Stimulated activated CD4-positive, alpha-beta T cell treated with anti-CD3 and anti-CD28 coated beads, Interleukin-1b, Interleukin-23, amount 100 ng/mL, for 4 hours (primary cell): Measurements from ENCODE around the gene ZSCAN30.
A peak's percentile ranks its signal among the peaks of the same experiment; 100 is the strongest.

Experiments used
- DNase-seq, 2 donors: peaks; one replicate each; pipeline ENCODE4 v3.0.0-alpha.2; 2020; ENCODE audit warnings: low read depth in 2 of 2

ZSCAN30 gene

DNA sequence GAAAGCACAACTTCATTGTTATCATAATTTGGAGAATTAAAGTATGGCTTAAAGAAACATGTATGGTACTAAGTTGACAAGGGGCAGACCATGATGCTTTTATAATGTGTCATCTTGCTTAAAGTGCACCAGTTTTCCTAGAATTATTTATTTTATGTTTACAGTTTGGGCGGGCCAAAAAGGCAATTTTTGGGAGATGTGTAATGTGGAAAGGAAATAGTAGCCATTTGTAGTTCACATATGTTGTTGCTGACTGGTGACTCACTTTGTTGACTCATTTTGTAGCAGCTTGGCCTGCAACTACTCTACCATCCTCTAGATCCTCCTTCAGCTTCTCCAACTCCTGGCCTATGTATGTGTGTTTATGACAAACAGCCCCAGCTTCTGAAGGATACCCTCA, 7.7 kb downstream of the ZSCAN30 start:
- DNase-seq = no peak

DNA sequence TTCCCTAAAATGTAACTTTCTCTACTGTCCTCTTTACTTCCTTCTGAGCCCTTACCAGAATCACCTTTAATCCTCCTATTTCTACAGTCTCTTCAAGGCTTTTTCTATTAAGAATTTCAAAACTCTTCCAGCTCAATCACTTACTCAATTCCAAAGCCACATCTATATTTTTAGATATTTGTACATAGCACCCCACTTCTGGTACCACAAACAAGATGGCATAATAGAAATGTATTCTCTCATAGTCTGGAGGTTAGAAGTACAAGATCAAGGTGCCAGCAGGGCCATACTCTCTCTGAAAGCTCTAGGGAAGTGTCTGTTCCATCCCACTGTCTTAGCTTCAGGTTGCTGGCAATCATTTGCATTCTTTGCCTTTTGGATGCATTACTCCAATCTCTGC, 11.1 kb downstream of the ZSCAN30 start:
- no peak for DNase-seq

DNA sequence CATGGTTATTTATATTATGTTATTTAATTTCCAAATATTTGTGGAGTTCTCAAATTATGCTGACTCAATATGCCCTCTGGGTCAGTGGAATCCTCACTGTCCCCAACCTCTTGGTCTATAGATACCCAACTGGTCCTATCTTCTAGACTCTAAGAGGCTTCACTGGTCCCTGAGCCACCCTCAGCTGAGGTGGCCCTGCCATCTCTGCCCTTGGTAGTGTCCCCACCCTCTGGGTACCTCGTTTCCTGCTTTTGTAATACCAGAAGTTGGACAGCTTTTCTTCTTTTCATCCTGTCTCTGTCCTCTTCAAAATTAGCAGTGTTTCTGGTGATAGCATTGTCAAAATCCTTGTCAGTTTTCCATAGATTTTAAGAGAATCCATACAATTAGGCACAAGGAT, 11.9 kb downstream of the ZSCAN30 start:
- DNase-seq = no peak

DNA sequence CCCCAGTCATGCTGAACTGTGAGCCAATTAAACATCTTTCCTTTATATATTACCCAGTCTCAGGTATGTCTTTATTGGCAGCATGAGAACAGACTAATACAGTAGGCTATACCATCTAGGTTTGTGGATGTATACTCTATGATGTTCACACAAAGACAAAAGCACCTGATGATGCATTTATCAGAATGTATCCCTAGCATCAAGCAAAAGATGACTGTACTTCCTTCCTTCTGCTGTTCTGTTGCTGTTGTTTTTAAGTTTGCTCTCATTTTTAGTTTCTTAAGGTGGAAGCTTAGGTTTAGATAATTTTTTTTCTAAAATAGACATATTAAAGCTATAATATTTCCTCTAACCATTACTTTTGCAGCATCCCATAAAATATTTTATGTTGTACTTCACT, 12.4 kb downstream of the ZSCAN30 start:
- DNase-seq = no peak

DNA sequence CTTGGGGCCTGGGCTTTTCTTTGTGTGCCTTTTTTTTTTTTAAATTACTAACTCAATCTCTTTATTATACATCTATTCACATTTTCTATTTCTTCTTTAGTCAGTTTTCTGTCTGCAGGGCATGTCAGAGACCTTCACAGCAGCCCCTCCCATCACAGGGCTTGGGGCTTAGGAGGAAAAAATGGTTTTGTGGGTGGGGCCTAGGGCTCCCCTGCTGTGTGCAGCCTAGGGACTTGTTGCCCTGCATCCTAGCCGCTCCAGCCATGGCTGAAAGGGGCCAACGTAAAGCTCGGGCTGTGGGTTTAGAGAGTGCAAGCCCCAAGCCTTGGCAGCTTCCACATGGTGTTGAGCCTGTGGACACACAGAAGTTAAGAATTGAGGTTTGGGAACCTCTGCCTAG, 13.8 kb downstream of the ZSCAN30 start:
- no peak for DNase-seq

DNA sequence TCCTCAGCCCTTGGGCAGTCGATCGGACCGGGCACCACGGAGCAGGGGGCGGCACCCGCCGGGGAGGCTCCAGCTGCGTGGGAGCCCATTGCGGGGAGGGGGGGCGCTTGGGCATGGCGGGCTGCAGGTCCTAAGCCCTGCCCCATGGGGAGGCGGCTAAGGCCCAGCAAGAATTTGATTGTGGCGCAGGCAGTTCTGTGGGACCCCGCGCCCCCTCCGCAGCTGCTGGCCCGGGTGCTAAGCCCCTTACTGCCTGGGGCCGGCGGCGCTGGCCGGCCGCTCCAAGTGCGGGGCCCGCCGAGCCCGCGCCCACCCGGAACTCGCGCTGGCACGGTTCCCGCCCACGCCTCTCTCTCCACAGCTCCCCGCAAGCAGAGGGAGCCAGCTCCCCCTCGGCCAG, 18.4 kb downstream of the ZSCAN30 start:
- no peak for DNase-seq

DNA sequence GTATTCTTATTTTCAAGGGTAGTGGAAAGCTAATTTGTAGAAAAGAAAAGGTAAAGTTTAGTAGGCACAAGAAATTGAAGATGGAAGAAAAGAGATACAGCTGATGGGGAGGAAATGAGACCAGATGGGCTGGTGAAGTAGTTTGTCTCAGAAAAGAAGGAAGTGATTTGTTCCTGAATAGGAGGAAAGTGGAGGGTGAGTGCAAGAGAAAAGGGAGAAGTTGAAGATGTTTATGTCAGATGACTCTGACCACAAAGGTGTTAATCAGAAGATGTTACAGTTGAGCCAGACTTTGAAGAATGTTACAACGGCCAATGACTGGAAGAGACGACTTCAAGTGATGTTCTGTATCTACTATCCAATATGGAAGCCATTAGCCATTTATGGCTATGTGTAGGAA, 21.2 kb downstream of the ZSCAN30 start:
- DNase-seq = no peak

DNA sequence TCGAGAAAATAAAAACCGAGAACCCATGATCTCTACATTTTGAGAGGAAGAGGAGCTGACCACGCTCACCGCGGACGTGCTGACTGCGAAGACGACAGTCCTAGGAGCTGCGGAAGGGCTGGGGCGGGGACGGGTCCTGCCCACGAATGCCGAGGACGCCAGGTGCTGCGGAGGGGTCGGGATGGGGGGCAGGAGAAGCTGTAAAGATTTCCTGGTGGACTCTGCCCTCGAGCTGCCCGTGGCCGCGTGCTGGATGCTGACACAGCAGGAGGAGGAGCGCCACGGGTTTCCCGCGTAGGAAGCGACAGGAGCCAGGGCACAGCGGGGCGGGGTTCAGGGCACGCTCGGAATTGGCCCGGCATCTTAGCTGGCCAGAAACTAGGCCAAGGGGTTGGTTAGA, 22.2 kb downstream of the ZSCAN30 start:
- DNase-seq = peak; percentile 2

DNA sequence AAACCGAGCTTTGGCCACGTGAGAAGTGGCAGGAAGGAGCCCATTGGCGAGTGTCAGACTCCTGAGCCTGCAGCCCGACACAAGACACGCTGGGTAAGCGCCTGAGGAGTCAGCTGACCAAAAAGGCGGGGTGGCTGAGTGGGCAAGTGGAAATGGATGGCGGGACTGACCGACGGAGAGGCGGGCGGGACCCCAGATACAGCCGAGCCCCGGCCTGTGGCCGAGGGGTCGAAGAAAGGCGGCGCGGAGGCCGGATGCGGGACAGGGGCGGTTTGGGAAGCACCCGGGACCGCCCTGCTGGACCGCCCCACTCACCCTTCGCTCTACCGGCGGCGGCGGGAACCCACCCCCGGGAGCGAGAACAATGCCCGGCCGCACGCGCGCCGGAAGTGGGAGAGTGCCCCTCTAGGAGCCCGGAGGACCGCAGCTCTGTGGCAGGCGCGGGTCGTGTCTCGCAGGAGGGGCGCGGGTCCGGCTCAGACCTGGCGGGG, 22.8 kb downstream of the ZSCAN30 start:
- DNase-seq = peak; percentile 67 to 69

DNA sequence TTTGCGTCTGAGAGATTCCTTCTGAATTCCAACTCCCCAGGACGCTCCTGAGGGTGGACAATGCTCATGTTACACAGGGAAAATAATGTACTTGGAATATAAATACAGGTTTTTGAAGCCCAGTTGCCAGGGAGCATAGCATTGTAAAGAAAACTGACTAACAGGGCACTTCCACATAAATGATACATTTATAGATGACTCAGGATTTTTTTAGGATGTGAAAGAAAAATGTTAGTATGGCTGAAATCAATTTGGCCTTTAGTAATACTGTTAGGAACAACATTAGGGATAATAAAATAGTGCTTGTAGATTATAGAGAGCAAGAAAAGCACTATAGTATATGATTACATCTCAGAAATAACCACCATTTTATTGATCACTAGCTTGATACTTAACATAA, 25.6 kb downstream of the ZSCAN30 start:
- DNase-seq = no peak

DNA sequence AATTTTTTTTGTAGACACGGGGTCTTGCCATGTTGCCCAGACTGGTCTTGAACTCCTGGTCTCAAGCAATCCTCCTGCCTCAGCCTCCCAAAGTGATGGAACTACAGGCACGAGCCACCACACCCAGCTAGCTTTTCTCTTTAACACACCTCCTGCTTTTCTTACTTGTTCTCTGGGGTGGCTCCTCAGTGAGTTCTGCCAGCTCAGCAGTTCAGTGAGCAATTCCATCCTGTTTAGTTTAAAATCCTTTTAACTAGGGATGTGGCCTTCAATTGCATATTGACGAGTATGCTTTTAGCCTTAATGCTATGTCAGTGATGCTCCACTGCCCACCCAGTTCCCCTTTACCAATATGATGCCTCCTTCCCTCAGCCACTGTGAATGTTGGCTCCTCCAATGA, 33.1 kb downstream of the ZSCAN30 start:
- DNase-seq = no peak

DNA sequence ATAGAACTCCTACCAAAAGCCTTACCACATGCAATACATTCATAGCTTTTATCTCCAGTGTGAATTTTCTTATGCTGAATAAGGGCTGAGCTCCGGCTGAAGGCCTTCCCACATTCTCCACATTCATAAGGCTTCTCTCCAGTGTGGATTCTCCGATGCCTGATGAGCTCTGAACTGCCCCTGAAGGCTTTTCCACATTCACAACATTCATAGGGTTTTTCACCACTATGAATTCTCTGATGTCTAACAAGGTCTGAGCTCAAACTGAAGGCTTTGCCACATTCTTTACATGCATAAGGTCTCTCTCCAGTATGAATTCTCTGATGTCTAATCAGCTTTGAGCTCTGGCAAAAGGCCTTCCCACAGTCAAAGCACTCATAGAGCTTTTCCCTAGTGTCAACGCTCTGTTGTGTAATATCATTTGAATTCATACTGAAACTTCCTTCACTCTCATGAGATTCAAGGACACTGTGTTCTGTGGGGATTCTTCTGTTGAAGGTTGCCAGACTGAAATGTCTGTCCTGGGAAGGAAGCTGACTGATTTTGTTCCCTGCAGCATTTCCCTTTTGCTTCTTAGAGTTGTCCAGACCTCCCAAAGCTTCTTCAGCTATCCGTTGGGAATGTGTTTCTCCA, 36.3 kb downstream of the ZSCAN30 start:
- no peak for DNase-seq

DNA sequence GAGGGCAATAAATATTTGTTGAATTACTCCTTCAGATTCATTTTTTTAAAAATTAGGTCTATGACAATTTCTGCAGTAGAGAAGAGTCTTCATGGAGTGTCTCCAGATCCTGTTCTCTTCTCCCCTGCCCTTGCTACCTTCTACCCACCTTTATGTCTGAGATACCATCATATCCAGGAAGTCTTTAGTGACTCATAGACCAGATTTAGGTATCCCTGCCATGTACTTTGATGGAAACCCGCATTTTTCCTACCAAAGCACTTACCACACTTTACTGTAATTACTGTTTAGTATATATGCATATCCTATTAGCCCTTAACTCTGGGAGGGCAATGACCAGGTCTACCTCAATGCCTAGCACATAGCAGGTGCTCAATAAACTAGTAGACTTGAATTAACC, 37.6 kb downstream of the ZSCAN30 start:
- no peak for DNase-seq

DNA sequence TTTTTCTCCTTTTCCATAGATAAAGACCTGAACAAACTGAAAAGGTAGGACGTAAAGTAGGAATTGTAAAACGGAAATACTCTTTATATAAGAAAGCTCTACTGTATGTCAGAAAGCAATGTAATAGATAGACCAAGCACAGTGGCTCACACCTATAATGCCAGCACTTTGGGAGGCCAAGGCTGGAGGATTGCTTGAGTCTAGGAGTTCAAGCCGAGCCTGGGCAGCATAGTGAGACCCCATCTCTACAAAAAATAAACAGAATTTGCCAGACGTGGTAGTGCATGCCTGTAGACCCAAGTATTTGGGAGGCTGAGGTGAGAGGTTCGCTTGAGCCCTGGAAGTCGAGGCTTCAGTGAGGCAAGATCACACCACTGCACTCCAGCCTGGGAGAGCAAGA, 41.6 kb downstream of the ZSCAN30 start:
- no peak for DNase-seq

DNA sequence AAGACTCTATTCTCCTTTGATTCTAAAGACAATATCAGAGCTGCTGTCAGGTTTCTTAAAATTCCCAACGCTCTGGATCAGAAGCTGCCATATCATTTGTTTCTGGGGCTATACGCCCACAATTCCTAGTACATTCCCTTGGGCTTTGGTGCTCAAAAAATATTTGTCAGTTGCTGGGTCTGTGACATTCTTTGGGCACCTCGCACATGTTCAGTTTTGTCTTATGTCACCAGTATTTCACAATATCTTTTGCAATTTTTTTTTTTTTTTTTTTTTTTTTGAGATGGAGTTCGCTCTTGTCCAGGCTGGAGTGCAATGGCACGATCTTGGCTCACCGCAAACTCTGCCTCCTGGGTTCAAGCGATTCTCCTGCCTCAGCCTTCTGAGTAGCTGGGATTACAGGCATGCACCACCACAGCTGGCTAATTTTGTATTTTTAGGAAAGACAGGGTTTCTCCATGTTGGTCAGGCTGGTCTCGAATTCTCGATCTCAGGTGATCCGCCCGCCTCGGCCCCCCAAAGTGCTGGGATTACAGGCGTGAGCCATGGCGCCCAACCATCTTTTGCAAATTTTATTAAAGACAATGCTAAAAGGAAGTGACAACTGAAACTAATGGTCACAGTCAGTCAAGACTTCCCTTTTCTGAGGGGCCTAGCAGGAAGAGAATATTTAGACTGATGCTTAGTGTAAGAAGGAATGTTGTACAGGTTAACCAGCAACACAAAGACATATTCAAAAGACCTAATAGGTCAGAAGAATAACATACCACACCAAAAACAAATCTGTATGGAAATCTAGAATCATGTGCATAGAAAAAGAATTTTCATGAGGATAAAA, 42.4 kb downstream of the ZSCAN30 start:
- no peak for DNase-seq

DNA sequence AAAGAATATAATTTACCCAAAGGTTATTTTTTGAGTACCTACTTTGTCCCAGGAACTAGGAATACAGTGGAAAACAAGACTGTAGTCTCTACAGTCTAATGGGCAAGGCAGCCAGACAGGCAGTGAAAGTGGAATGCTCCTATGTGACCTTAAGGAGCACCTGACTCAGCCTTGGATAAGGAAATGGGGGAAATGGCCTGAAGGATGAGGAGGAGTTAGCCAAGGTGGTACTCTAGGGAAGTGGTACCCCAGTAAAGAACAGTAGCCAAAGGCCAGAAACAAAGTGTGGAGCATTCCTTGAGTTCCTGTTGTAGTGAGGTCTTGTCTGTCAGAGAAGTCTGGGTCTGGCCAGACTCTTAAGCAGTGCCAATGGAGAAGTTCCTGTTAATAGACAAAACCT, 43.2 kb downstream of the ZSCAN30 start:
- DNase-seq = no peak

DNA sequence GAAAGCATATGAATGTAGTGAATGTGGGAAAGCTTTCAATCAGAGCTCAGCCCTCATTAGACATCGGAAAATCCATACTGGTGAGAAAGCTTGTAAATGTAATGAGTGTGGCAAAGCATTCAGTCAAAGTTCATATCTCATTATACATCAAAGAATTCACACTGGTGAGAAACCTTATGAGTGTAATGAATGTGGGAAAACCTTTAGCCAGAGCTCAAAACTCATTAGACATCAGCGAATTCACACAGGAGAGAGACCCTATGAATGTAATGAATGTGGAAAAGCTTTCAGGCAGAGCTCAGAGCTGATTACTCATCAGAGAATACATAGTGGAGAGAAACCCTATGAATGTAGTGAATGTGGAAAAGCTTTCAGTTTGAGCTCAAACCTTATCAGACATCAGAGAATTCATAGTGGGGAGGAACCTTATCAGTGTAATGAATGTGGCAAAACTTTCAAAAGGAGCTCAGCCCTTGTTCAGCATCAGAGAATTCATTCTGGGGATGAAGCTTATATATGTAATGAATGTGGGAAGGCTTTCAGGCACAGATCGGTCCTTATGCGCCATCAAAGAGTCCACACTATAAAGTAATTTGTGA, 44.2 kb downstream of the ZSCAN30 start:
- DNase-seq = no peak

DNA sequence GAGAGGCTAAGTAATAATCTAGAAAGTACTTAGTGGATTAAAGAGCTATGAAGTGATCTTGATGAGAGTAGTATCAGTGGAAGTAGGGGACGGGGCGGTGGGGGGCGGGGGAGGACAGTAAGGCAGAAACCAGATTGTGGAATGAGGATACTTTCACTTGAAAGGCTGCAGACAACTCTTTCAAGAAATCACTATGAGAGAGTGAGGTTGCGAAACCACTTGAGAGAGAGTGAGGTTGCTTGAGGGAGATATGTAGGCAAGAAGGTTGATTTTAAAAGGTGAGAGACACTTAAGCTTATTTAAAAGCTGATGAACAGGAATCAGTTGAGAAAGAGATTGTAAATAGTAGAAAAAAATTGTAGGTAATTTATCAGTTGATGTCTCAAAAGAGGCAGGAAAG, 45.4 kb downstream of the ZSCAN30 start:
- no peak for DNase-seq

DNA sequence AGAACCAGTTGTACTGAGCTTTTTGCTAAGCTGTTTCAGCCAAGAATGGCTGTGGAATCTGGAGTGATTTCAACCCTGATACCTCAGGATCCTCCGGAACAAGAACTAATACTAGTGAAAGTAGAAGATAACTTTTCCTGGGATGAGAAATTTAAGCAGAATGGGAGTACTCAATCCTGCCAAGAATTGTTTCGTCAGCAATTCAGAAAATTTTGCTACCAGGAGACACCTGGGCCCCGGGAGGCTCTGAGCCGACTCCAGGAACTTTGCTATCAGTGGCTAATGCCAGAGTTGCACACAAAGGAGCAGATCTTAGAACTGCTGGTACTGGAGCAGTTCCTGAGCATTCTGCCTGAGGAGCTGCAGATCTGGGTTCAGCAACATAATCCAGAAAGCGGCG, 47.6 kb downstream of the ZSCAN30 start:
- DNase-seq = no peak

DNA sequence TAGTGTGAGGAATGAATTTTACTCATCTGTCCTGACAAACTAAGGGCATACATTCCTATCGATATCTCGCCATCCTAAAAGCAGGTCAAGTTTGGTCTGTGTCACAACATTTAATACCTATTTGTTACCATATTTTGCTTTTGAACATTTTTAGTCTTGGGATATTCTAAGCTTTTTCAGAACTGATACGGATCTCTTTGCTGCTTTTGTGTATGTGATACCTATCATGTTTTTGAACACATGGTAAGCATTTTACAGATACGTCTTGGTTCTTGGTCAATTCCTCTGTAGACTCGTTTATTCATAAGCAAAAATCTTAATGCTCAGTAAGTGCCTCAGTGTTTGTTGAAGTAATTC, 48.6 kb downstream of the ZSCAN30 start:
- DNase-seq = no peak

DNA sequence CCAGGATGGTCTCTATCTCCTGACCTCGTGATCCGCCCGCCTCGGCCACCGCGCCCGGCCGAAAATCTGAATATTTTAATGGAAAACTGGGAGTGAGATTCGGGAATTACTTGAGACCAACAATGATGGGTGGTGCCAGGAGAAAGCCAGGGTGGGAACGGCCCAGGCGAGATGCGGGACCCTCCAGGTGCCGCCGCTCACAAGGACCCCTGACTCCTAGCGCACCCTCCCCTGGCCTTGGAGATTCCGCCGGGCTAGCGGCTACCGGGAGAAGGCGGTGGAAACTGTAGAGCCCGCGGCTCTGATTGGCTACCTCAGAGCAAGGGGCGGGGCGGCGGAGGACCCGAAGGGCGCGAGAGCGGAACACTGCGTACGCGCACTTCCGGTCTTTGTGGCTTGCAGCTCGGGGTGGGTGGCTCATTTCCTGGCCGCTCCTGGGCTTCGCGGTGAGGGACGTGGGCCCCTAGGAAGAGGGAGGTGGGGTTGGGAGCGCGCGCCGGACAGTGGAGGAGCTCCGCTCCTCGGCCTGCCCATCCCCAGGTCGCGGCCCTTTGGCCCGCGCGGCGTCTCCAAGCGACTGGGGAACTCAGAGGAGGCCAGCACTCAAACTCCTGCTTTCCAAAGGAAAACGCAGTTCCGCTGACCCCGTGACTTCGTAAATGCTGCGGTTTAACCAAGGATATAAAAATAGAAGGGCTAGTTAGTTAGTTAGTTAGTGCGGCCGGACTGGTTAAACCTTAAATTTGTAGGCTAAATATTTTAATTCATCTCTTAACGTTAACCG, 49.2 kb downstream of the ZSCAN30 start, which contains the start of gene ZNF397:
Gene ZNF397, plus strand, starts transcription at position 371 of the 784 bp plus-strand sequence. CDS start 1,437 bp downstream, outside the sequence.
- DNase-seq = peak; percentile 93 to 95

DNA sequence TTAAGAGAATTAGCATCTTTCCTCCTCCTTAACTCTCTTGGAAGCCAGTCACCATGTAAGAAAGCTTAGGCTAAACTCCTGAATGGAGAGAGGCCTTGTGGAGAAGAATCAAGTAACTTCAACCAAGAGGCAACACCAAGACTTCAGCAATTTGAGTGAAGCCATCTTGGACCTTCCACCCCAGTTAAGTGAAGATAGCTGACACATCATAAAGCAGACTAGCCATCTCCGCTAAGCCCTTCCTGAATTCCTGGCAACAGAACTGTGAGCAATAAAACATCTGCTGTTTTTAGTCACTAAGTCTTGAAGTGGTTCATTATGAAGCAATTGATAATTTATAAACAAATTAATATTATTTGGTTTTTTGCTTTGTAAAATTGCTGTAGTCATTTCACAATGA, 50.7 kb downstream of the ZSCAN30 start:
- no peak for DNase-seq
